GM10266 (cell line): ENCODE data around the gene BASP1.

Source experiments
- DNase-seq: peaks from one replicate; pipeline ENCODE4 v3.0.0; 2012; ENCODE audit errors: extremely low spot score
- CTCF ChIP-seq: IDR thresholded peaks from 2 replicates; pipeline ENCODE4 v1.5.1; 2012; ENCODE audit warnings: mild to moderate bottlenecking, low read depth; ENCODE audit not compliant: control insufficient read depth, insufficient read depth; ENCODE audit errors: missing control alignments

The BASP1 gene

GRCh38 chr5:17180864-17181723 is 36.3 kb upstream of the BASP1 start:
- DNase-seq: no peak
- TF ChIP-seq CTCF: no peak

GRCh38 chr5:17182494-17182893 is 34.9 kb upstream of the BASP1 start:
- DNase-seq: no peak
- no peak for TF ChIP-seq CTCF

GRCh38 chr5:17182981-17183380 is 34.5 kb upstream of the BASP1 start:
- no peak for DNase-seq
- no peak for TF ChIP-seq CTCF

- DNase-seq: no peak
- no peak for TF ChIP-seq CTCF
Measured at GRCh38 chr5:17183831-17184230, 33.6 kb upstream of the BASP1 start.

GRCh38 chr5:17184588-17184987 is 32.8 kb upstream of the BASP1 start:
- DNase-seq: no peak

GRCh38 chr5:17185349-17185748 is 32.1 kb upstream of the BASP1 start:
- no peak for DNase-seq
- no peak for TF ChIP-seq CTCF

More at GRCh38 chr5:17184588-17184987, 32.8 kb upstream of the BASP1 start:
- TF ChIP-seq CTCF: no peak

GRCh38 chr5:17185773-17186172 is 31.7 kb upstream of the BASP1 start:
- no peak for TF ChIP-seq CTCF

More at GRCh38 chr5:17185773-17186172, 31.7 kb upstream of the BASP1 start:
- DNase-seq: no peak
